ENCODE results near the gene C2CD2. TPM values are rescaled to one million over a fixed set of nuclear protein-coding genes. Genes with fewer than 3 reads are reported as not detected.
"Not testable (repeated sequence)": the region's sequence is repeated elsewhere in the genome, so short reads cannot be mapped to it uniquely, and the experiment has no call there.

The C2CD2 gene
- total RNA-seq, 1 donor from 2014 or later = 34.3 TPM

GRCh38 chr21:41964171-41964570 lies 10.4 kb upstream of the C2CD2 start:
- H3K9me3 Mint-ChIP-seq (ENCODE audit: unreplicated experiment) = no peaks in the 10 kb centered on the region
- no peaks in the 10 kb centered on the region for H3K36me3 Mint-ChIP-seq (ENCODE audit: low read depth, unreplicated experiment)
- no peak overlapping the region for H3K27ac Mint-ChIP-seq (ENCODE audit: unreplicated experiment)
- peaks cover 2% of the 10 kb centered on the region for H3K27me3 Mint-ChIP-seq (ENCODE audit: unreplicated experiment)
- no peak for TF ChIP-seq CTCF (IDR thresholded peaks at IDR 0.05; ENCODE audit: unreplicated experiment)
- peaks cover 25% of the 10 kb centered on the region for H3K4me1 Mint-ChIP-seq (ENCODE audit: unreplicated experiment)
- no peak overlapping the region for H3K4me3 Mint-ChIP-seq (ENCODE audit: unreplicated experiment)
- no peak for DNase-seq (ENCODE audit: low spot score)

- no peak for TF ChIP-seq CTCF (IDR thresholded peaks at IDR 0.05; ENCODE audit: unreplicated experiment)
- no peak for DNase-seq (ENCODE audit: low spot score)
- H3K4me3 Mint-ChIP-seq (ENCODE audit: unreplicated experiment) = no peak overlapping the region
- H3K27me3 Mint-ChIP-seq (ENCODE audit: unreplicated experiment) = peaks cover 2% of the 10 kb centered on the region
- no peaks in the 10 kb centered on the region for H3K9me3 Mint-ChIP-seq (ENCODE audit: unreplicated experiment)
- peaks cover 20% of the 10 kb centered on the region for H3K4me1 Mint-ChIP-seq (ENCODE audit: unreplicated experiment)
- H3K36me3 Mint-ChIP-seq (ENCODE audit: low read depth, unreplicated experiment) = no peaks in the 10 kb centered on the region
- H3K27ac Mint-ChIP-seq (ENCODE audit: unreplicated experiment) = no peak overlapping the region
These were observed 8.7 kb upstream of the C2CD2 start for GRCh38 chr21:41962425-41962966.

- no peaks in the 10 kb centered on the region for H3K9me3 Mint-ChIP-seq (ENCODE audit: unreplicated experiment)
- TF ChIP-seq CTCF (IDR thresholded peaks at IDR 0.05; ENCODE audit: unreplicated experiment) = no peak
- DNase-seq (ENCODE audit: low spot score) = no peak
- H3K4me1 Mint-ChIP-seq (ENCODE audit: unreplicated experiment) = peaks cover 20% of the 10 kb centered on the region
- H3K4me3 Mint-ChIP-seq (ENCODE audit: unreplicated experiment) = no peak overlapping the region
- peaks cover 5% of the 10 kb centered on the region for H3K27me3 Mint-ChIP-seq (ENCODE audit: unreplicated experiment)
- peak overlapping the region; percentile 30 for H3K27ac Mint-ChIP-seq (ENCODE audit: unreplicated experiment)
- no peaks in the 10 kb centered on the region for H3K36me3 Mint-ChIP-seq (ENCODE audit: low read depth, unreplicated experiment)
These were observed 7.9 kb upstream of the C2CD2 start for GRCh38 chr21:41961753-41962152.

GRCh38 chr21:41961282-41961701 lies 7.5 kb upstream of the C2CD2 start:
- Mint-ChIP-seq H3K9me3 (ENCODE audit: unreplicated experiment) (no peaks in the 10 kb centered on the region), H3K27me3 (ENCODE audit: unreplicated experiment) (peaks cover 7% of the 10 kb centered on the region), H3K27ac (ENCODE audit: unreplicated experiment) (no peak overlapping the region), H3K4me3 (ENCODE audit: unreplicated experiment) (no peak overlapping the region), H3K4me1 (ENCODE audit: unreplicated experiment) (peaks cover 20% of the 10 kb centered on the region), H3K36me3 (ENCODE audit: low read depth, unreplicated experiment) (no peaks in the 10 kb centered on the region)
- TF ChIP-seq CTCF (IDR thresholded peaks at IDR 0.05; ENCODE audit: unreplicated experiment) = no peak
- DNase-seq (ENCODE audit: low spot score) = no peak

GRCh38 chr21:41960386-41960785 lies 6.6 kb upstream of the C2CD2 start:
- Mint-ChIP-seq H3K27me3 (ENCODE audit: unreplicated experiment) (peaks cover 8% of the 10 kb centered on the region), H3K9me3 (ENCODE audit: unreplicated experiment) (no peaks in the 10 kb centered on the region), H3K4me1 (ENCODE audit: unreplicated experiment) (peaks cover 20% of the 10 kb centered on the region), H3K27ac (ENCODE audit: unreplicated experiment) (no peak overlapping the region), H3K36me3 (ENCODE audit: low read depth, unreplicated experiment) (no peaks in the 10 kb centered on the region), H3K4me3 (ENCODE audit: unreplicated experiment) (no peak overlapping the region)
- no peak for TF ChIP-seq CTCF (IDR thresholded peaks at IDR 0.05; ENCODE audit: unreplicated experiment)
- DNase-seq (ENCODE audit: low spot score) = no peak

- H3K27me3 Mint-ChIP-seq (ENCODE audit: unreplicated experiment) = peaks cover 12% of the 10 kb centered on the region
- peaks cover 20% of the 10 kb centered on the region for H3K4me1 Mint-ChIP-seq (ENCODE audit: unreplicated experiment)
- not testable (repeated sequence) for DNase-seq (ENCODE audit: low spot score); H3K9me3 Mint-ChIP-seq (ENCODE audit: unreplicated experiment); H3K27ac Mint-ChIP-seq (ENCODE audit: unreplicated experiment); H3K36me3 Mint-ChIP-seq (ENCODE audit: low read depth, unreplicated experiment); H3K4me3 Mint-ChIP-seq (ENCODE audit: unreplicated experiment)
These were observed 5.9 kb upstream of the C2CD2 start for GRCh38 chr21:41959697-41960096.

Measured in endothelial cell (in vitro differentiated cells).